DMS79 treated with DMSO at 0.1 percent for 48 hours (cell line): ENCODE measurements around the gene KRTAP20-4.

Experiments used
- DNase-seq: peaks from one replicate; lab custom pipeline; 2025; lab: John Stamatoyannopoulos, UW

Gene KRTAP20-4

GRCh38 chr21:30652891-30653290 is 32.5 kb downstream of the KRTAP20-4 start:
- DNase-seq: no peak

- no peak for DNase-seq
Observed at GRCh38 chr21:30668776-30669175, 48.3 kb downstream of the KRTAP20-4 start.
